DLD1 (cell line): ENCODE measurements around the gene NDRG3.

ENCODE experiments used
- in situ Hi-C: cut with HindIII; loops from 2 replicates; pipeline ENCODE4 v1.10.0; 2017; ENCODE audit warnings: low sequenced_read_pairs

NDRG3 gene

DNA sequence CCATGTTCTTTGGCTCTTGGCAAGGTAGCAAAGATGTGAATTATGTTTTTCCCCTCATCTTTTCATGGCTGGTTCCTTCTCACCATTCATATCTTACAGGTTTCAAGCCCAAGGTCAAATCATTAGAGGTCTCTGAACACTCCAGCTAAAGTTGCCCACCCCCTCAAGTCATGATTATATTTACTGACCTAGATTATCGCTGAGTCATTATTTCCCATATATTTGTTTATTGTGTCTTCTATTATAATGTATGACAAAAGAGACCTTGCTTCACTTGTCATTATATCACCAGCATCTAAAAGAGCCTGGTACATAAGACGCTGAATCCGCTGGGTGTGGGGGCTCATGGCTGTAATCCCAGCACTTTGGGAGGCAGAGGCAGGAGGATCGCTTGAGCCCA lies 15.2 kb upstream of the NDRG3 start:
- in situ Hi-C loops, result no loop called here

DNA sequence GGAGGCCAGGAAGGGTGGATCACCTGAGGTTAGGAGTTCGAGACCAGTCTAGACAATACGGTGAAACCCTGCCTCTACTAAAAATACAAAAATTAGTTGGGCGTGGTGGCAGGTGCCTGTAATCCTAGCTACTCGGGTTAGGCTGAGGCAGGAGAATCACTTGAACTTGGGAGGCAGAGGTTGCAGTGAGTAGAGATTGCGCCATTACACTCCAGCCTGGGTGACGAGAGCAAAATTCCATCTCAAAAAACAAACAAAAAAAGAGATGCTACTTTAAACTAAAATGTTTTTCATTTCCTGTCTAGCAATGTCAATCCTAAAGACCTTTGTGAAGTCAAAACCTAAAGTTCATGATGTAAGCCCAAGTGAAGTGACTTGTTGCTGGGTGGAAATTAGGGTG lies 14.8 kb upstream of the NDRG3 start:
- in situ Hi-C loops, result no loop called here

GRCh38 chr20:36758276-36758675 lies 12.4 kb upstream of the NDRG3 start:
- in situ Hi-C loops, result no loop called here

GRCh38 chr20:36756496-36756895 lies 10.6 kb upstream of the NDRG3 start:
- in situ Hi-C loops, result no loop called here

DNA sequence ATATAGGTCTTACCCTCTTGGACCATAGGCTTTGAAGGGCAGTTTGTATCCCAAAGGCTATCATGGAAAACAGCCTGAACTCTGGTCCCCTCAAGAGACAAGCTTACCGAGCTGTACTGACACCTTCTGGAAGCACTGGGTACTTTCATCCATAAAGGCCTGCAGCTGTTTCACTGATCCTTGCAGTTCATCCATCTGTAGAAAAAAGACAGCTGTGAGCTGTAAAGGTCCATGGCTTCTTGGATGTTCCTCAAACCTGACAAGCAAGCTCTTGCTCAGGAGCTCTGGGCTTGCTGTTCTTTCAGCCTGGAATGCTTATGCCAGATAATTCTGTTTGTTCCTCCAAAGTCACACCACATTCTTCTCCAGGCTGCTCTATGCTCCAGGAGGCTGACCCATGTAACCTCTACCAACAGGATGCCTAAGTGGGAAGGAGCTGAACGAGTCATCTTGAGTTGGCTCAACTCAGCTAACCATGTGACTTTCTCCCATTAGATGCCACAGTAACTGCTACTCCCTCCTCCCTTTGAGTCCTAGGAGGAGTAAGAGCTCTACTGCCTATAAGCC lies 8.8 kb upstream of the NDRG3 start:
- in situ Hi-C loops, result no loop called here

DNA sequence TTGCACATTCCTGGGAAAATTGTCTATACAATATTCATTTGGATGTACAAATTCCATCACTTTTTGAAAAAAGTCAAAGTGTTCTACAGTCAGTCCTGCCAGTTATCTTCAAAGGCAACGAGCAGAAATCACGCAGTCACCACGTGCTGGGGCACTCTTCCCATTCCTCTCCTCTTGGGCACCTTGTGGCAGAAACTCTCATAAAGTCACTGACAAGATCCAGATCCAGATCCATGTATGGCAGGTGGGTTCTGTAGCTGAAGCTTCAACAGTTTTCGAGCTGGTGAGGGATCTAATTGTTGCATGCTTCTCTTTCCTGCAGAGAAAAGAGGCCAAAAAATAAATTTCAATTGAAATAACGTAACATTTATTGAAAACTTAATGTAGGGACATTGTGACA lies 6.7 kb upstream of the NDRG3 start:
- in situ Hi-C loops, result no loop called here

DNA sequence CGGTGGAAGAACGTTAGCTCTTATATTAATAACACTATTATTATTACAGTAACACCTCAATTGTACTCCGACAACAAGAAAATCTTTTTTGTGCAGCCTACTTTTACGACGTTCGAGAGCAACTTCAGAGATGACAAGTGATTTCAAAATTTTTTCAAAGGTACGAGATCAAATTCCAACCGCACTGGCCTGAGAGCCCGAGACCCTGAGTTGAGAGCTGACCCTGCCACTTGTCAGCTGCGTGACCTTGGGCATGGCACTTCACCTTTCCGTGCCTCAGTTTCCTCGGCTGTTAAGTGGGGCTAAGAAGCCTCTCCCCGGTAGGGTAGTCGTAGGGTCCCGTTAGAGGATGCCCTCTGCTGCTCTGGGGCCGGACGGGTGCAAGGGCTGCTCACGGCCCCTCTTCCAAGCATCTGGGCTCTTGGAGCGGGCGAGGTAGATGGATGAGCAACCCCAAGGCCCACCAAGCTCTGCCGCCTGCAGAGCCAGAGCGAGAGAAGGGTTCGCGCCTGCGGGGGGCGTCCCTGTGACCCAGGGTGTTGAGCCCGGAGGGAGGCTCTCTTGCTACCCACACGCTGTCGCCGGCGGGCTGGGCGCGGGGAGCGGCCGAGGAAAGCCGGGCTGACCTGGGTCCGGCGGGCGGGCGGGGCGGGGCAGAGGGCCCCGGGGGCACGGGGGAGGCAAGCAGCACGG lies 510 bp downstream of the NDRG3 start:
- in situ Hi-C loops, result no loop called here

DNA sequence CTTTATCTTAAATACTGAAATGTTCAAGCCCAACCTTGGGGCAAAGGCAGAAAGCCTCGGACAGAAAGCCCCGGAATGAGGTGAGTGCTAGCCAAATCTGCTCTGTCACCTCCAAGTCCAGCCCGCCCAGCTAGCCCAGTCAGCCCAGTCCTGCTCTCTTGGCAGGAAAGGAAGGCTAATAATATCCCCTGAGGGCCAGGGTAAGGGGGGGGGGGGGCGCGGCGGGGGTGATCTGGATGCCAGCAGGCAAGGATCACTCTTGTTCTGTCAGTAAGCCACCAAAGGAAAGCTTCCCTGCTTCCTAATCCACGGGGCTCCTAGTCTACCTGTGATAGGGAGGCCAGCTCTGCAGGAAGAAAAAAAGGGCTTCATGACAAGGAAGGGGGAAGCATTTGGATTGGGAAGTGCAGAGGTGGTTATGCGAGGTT lies 1.1 kb downstream of the NDRG3 start:
- in situ Hi-C loops, result no loop called here

DNA sequence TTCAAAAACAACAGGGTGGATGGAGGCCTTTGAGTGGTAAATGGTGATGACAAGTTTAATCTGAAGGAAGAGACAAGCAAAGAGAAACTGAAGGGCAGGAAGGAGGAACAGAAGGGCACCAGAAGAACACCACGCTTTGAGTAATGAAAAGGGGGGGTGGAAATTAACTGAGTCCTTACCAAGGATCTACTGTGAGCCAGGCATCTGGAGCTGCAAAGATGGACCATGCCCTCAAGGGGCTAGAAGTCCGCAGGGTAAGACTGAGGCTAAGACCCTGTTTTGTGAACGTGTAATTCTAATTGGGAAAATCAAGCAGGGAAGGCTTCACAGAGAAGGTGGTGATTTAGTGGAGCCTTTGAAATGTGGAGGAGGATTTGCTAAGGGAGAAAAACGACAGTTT lies 1.6 kb downstream of the NDRG3 start:
- in situ Hi-C loops, result no loop called here

GRCh38 chr20:36742558-36742957 lies 3.3 kb downstream of the NDRG3 start:
- in situ Hi-C loops, result no loop called here

GRCh38 chr20:36741072-36741471 lies 4.8 kb downstream of the NDRG3 start:
- in situ Hi-C loops, result no loop called here

- in situ Hi-C loops, result no loop called here
Observed at GRCh38 chr20:36737183-36737499, 8.7 kb downstream of the NDRG3 start.

- in situ Hi-C loops, result no loop called here
Observed at GRCh38 chr20:36736451-36737182, 9.3 kb downstream of the NDRG3 start.

DNA sequence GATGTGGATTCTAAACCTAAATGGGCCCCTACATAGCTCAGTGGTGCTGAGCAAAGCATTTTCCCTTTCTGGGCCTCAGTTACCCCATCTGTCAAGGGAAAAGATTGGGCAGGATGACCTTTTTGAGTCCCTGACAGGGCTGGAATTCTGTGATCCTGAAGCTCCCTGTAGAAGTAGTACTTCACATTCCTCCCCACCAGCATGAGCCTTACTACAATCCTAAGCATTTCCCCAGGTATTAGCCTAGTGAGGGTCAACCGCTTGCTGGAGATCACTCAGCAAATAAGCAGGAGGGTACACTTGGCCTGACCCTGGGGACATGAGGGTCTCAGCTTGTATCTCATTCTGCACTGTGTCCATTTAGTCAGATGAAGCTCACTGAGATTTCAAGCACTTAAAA lies 13.4 kb downstream of the NDRG3 start:
- in situ Hi-C loops, result no loop called here

GRCh38 chr20:36728986-36729385 lies 16.9 kb downstream of the NDRG3 start:
- in situ Hi-C loops, result no loop called here

DNA sequence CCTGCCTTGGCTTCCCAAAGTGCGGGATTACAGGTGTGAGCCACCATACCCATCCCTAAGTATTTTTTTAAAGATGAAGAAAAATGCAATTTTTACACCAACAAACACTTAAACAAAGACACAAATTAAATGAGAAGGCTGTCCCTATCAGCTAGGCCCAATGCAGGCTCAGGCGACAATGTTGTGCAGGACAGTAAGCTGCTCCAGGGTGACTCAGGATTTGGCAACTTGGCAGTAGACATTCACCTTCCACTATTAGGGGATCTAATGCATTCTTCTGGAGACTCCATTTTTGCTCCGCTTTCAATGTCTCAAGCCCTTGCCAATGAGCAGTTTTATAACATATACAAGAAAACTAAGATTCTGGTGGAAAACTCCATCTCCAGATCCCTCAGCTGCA lies 19.7 kb downstream of the NDRG3 start:
- in situ Hi-C loops, result no loop called here

DNA sequence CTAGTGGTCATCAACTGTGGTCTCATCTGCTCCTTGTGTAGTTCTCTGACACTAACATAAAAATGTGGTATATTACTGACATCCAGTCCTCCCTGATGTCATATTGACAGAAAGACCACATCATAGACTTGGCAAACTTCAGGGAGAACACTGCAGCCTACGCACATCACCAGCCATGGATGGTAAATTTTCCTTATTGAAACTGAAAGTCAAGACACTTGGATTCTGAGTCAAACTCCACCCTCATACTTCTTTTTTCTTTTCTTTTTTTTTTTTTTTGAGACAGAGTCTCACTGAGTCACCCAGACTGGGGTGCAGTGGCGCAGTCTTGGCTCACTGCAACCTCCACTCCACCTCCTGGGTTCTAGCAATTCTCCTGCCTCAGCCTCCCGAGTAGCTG lies 25.4 kb downstream of the NDRG3 start:
- in situ Hi-C loops, result no loop called here

GRCh38 chr20:36717657-36718056 lies 28.2 kb downstream of the NDRG3 start:
- in situ Hi-C loops, result no loop called here

GRCh38 chr20:36717021-36717420 lies 28.9 kb downstream of the NDRG3 start:
- in situ Hi-C loops, result no loop called here

- in situ Hi-C loops, result no loop called here
Observed at GRCh38 chr20:36712775-36713174, 33.1 kb downstream of the NDRG3 start.

- in situ Hi-C loops, result no loop called here
Observed at GRCh38 chr20:36709126-36709525, 36.8 kb downstream of the NDRG3 start.

- in situ Hi-C loops, result no loop called here
Observed at GRCh38 chr20:36703530-36703929, 42.4 kb downstream of the NDRG3 start.
